DOHH2 (cell line): ENCODE data around the gene PATJ.

Experiments used
- EZH2phosphoT487 ChIP-seq: fragments of 200-600 bp; sonication (generic); IDR thresholded peaks from 2 replicates; pipeline ENCODE4 v1.6.1; 2017; ENCODE audit warnings: borderline replicate concordance, mild to moderate bottlenecking, antibody characterized with exemption, low read length, moderate library complexity, mixed read lengths
- TF ChIP-seq, protein P1 (sequence below): fragments of 200-600 bp; sonication (generic); IDR thresholded peaks from one replicate; pipeline ENCODE4 v1.5.1; 2014; ENCODE audit warnings: antibody characterized with exemption, mild to moderate bottlenecking, low read depth, low read length; ENCODE audit not compliant: poor library complexity, severe bottlenecking

- TF ChIP-seq, protein P1, sequence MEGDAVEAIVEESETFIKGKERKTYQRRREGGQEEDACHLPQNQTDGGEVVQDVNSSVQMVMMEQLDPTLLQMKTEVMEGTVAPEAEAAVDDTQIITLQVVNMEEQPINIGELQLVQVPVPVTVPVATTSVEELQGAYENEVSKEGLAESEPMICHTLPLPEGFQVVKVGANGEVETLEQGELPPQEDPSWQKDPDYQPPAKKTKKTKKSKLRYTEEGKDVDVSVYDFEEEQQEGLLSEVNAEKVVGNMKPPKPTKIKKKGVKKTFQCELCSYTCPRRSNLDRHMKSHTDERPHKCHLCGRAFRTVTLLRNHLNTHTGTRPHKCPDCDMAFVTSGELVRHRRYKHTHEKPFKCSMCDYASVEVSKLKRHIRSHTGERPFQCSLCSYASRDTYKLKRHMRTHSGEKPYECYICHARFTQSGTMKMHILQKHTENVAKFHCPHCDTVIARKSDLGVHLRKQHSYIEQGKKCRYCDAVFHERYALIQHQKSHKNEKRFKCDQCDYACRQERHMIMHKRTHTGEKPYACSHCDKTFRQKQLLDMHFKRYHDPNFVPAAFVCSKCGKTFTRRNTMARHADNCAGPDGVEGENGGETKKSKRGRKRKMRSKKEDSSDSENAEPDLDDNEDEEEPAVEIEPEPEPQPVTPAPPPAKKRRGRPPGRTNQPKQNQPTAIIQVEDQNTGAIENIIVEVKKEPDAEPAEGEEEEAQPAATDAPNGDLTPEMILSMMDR, result no peak
- no peak for TF ChIP-seq EZH2phosphoT487
Measured at GRCh38 chr1:62128745-62129144, 386.5 kb downstream of the PATJ start.
